ENCODE measurements around the gene PWWP2A. TPM values are rescaled to one million over a fixed set of nuclear protein-coding genes. Genes with fewer than 3 reads are reported as not detected.
A peak's percentile ranks its signal among the peaks of the same experiment; 100 is the strongest.

PWWP2A gene
- total and polyA plus RNA-seq, 2 of the 4 experiments (the other 2 are of a cell fraction) = 8.8 to 12.5 TPM

DNA sequence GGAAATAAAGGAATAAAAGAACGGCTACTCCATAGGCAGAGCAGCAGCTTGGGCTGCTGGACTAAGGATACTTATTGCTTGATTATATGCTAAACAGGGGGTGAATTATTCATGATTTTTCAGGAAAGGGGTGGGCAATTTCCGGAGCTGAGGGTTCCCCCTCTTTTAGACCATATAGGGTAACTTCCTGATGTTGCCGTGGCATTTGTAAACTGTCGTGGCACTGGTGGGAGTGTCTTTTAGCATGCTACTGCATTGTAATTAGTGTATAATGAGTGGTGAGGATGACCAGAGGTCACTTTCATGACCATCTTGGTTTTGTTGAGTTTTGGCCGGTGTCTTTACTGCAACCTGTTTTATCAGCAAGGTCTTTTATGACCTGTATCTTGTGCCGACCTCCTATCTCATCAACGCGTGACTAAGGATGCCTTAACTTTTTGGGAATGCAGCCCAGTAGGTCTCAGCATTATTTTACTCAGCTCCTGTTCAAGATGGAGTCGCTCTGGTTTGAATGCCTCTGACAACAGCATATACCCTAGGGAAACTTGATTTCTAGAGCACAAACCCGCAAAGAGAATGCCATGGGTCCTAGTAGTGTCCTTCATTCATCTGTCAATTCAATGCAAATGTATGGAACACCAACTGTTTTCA lies 47.8 kb upstream of the PWWP2A start:
- Histone ChIP-seq H3K56ac (ENCODE audit: extremely low read depth, insufficient read depth, low read length) (no peak overlapping the region; the same call in 1 of the 2 replicates), H3K9me1 (ENCODE audit: insufficient read depth, low read length) (peaks cover 4% of the 10 kb centered on the region), H3K36me3 (ENCODE audit: control insufficient read depth, insufficient read depth, low read length) (no peaks in the 10 kb centered on the region), H4K8ac (ENCODE audit: low read depth in 2 of 2, low read length in 2 of 2) (peak overlapping the region; percentile 31 to 86), H3K9me3 (ENCODE audit: control insufficient read depth, insufficient read depth, low read length) (no peaks in the 10 kb centered on the region), H2AK5ac (ENCODE audit: low read depth, low read length) (peak overlapping the region; percentile 31), H3K18ac (ENCODE audit: low read depth, low read length) (peak overlapping the region; percentile 82), H4K20me1 (ENCODE audit: insufficient read depth, low read length) (no peaks in the 10 kb centered on the region), H4K91ac (ENCODE audit: insufficient read depth, low read depth, low read length) (peak overlapping the region; percentile 81), H3K4me3 (ENCODE audit: insufficient read depth, low read depth, low read length) (no peak overlapping the region), H3K27ac (ENCODE audit: insufficient read depth, low read length) (peak overlapping the region; percentile 79; the same call in 1 of the 2 replicates), H3K4ac (ENCODE audit: low read depth, low read length) (peak overlapping the region; percentile 58; the same call in 1 of the 2 replicates), H3K14ac (replicated peaks; ENCODE audit: low read depth, low read length) (peak overlapping the region; percentile 49), H3K23ac (ENCODE audit: low read depth, low read length) (peak overlapping the region; percentile 89; the same call in 1 of the 2 replicates), H2AFZ (replicated peaks; ENCODE audit: low read length, poor library complexity) (no peak overlapping the region), H3K79me1 (ENCODE audit: low read depth in 1 of 2, low read length in 2 of 2) (0 out of 4 replicates have a peak, but pooled peaks cover 0 to 3% of the 10 kb centered on the region in 2 experiments), H2AK9ac (replicated peaks; ENCODE audit: low read depth, low read length, poor library complexity) (no peak overlapping the region), H2BK5ac (ENCODE audit: low read depth, low read length, poor library complexity, severe bottlenecking) (peak overlapping the region; percentile 96), H2BK120ac (ENCODE audit: low read depth, low read length) (peak overlapping the region; percentile 78), H4K5ac (ENCODE audit: low read depth, low read length) (peak overlapping the region; percentile 38; the same call in 1 of the 2 replicates), H3K27me3 (ENCODE audit: control insufficient read depth, insufficient read depth, low read length) (no peaks in the 10 kb centered on the region), H2BK15ac (ENCODE audit: low read depth, low read length) (peak overlapping the region; percentile 67; the same call in 2 of the 3 replicates), H3K4me2 (ENCODE audit: low read depth, low read length) (no peak overlapping the region), H3K9ac (ENCODE audit: low read depth, low read length) (no peak overlapping the region), H2BK20ac (ENCODE audit: low read depth, low read length) (peak overlapping the region; percentile 81; the same call in 1 of the 2 replicates), H3K4me1 (ENCODE audit: control insufficient read depth, insufficient read depth, low read length) (peaks cover 18% of the 10 kb centered on the region)
- dilution Hi-C loops (cut with HindIII; ENCODE audit: low sequenced_read_pairs, unreplicated experiment) = no loop called here
- 82% methylated on average over 2 of the region's 10 CpGs; no CpG with 5 or more reads in 1 of the 2 experiments for WGBS, 2 experiments (ENCODE audit: extremely low coverage in 2 of 2, insufficient read length in 1 of 2)
- TF ChIP-seq, protein P1, sequence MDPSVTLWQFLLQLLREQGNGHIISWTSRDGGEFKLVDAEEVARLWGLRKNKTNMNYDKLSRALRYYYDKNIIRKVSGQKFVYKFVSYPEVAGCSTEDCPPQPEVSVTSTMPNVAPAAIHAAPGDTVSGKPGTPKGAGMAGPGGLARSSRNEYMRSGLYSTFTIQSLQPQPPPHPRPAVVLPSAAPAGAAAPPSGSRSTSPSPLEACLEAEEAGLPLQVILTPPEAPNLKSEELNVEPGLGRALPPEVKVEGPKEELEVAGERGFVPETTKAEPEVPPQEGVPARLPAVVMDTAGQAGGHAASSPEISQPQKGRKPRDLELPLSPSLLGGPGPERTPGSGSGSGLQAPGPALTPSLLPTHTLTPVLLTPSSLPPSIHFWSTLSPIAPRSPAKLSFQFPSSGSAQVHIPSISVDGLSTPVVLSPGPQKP (IDR thresholded peaks at IDR 0.05; ENCODE audit: borderline replicate concordance, low read depth, low read length) = no peak
- TF ChIP-seq MXI1 (IDR thresholded peaks at IDR 0.05; ENCODE audit: borderline replicate concordance, low read depth, low read length) = no peak
- intact Hi-C loops (cut with micrococcal nuclease) = no loop called here
- ChIA-PET POLR2A (ENCODE audit: unreplicated experiment) (no interaction called here), CTCF (no interaction called here)
- in situ Hi-C loops (cut with MboI; ENCODE audit: low sequenced_read_pairs) = no loop called here
- DNase-seq (no peak), ATAC-seq (ENCODE audit: low read depth) (no peak)
- BruUV-seq (replicated peaks) = no TSS peak

Measured in IMR-90 (cell line).